Stimulated activated CD8-positive, alpha-beta memory T cell treated with anti-CD3 and anti-CD28 coated beads, Interleukin-15, amount 100 ng/mL, for 24 hours (primary cell): ENCODE measurements around the gene CRYBG2.
A peak's percentile ranks its signal among the peaks of the same experiment; 100 is the strongest.
"Not testable (repeated sequence)": the region's sequence is repeated elsewhere in the genome, so short reads cannot be mapped to it uniquely, and the experiment has no call there.

ENCODE experiments used
- DNase-seq: peaks from one replicate; pipeline ENCODE4 v3.0.0-alpha.2; 2020; ENCODE audit warnings: low read depth

CRYBG2 gene

DNA sequence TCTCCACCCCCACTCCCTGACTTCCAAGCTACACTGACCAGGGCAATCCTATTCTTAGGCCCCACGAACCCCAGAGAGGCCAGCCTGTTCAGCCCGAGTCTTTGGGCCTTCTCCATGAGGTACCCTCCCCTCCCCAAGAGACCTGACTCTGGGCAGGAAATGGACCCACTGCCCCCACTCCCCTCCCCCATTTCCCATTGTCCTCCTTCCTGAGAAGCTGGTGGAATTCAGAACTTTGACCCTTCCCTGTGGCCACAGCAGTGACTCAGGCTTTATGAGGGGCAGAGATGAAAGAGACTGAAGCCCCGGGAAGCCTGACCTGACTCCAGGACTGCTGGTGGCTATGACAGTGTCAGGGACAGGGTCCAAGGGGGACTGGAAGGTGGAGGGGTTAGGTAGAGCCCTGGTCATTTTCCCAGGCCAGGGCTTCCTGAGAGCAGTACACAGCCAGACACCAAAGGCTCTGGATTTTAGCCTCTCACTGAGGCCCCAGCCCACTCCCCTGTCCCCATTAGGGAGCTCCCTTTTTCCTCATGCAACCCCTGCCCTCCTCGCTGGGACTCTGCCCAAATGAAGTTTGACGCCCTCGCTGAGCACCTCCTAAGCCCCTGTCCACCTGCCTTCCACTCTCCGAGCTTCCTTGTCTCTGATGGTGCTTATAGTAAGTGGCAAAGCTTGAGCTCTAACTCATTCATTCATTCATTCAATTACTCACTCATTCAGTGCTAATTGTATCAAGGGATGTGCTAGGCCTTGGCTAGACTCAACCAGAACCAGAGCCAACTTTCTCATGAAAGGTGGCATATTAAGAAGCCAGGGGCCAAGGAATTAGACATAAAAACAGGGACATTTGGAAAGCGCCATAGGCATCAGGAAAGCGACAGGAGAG, 3.0 kb downstream of the CRYBG2 start:
- DNase-seq, result no peak

DNA sequence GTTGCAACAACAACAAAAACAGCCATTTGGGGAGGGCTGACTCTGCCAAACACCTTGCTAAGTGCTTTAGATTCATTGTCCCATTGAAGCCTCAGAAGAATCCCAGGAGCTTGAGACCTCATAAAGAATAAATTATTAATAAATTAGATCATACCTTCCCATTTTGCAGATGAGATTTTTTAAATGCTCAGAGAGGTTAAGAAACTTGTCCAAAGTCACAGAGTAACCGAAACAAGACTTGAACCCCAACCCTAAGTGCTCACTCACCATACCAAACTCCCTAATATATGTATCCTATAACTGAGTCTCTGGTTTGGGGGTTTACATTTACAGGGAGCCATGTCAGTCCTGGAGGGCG, 3.6 kb downstream of the CRYBG2 start:
- DNase-seq, result no peak

DNA sequence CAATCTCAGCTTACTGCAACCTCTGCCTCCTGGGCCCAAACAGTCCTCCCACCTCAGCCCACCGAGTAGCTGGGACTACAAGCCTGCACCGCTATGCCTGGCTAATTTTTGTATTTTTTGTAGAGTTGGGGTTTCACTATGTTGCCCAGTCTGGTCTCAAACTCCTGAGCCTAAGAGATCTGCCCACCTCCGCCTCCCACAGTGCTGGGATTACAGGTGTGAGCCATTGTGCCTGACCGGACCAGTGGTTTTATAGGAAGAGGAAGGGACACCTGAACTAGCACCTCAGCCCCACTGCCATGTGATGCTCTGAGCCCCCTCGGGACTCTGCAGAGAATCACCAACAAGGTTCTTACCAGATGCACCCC, 4.1 kb downstream of the CRYBG2 start:
- no peak for DNase-seq

DNA sequence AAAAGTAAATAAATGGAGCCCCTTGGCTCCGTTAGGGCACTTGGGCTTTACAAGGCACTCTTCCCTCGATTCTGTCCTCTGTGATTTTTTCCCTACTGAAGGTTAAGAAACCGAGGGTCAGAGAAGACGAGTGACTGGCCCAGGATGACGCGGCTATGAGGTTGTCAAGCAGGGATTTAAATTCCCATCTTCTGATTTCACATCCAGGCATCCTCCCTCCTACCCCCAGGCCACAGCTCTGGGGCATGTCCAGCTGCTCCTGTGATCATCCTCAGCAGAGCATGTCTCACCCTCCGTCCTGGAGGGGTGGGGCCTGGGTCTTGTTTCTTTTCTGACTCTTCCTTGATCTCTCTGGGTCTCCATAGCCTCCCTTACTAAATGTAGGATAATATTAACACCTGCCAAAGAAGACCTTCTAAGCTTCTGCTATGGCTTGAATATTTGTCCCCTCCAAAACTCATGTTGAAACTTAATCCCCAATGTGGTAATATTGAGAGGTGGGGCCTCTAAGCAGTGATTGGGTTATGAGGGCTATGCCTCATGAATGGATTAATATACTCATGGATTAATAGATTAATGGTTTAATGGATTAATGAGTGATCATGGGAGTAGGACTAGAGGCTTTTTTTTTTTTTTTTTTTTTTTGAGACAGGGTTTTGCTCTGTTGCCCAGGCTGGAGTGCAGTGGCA, 4.6 kb downstream of the CRYBG2 start:
- DNase-seq, result no peak

DNA sequence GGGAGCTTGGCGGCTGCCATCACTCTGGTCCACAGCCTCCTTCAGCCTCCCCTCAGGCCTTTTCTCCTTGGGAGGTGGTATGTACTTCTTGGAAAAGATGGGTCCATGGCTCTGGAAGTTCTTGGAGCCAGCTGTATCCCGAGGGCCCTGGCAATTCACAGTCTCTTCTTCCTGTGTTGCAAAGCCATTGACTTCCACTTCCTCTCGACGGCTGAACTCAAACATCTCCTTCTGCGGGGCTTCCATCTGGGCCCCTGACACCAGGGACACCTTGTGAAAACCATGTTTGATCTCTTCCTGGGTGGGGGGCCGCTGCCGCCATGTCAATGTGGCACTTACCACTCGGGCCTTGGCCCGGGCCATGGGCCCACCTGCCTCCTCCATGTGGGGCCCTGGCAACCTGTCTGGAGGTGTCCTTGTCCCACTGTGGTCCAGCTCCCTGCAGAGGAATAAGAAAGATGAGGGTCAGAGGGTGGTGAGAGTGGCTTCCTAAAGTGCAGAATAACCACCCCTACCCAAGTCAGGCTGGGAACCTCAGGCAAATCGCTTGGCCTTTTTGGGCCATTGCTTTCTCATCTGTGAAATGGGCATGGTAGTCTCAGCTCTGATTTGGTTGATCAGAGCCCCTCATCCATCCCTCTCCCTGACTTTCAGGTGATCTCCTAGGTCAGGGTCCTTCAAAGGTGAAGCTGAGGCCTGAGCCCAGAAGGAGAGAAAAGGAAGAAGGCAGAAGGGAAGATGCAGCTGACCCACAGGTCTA, 7.5 kb downstream of the CRYBG2 start:
- DNase-seq, result no peak

DNA sequence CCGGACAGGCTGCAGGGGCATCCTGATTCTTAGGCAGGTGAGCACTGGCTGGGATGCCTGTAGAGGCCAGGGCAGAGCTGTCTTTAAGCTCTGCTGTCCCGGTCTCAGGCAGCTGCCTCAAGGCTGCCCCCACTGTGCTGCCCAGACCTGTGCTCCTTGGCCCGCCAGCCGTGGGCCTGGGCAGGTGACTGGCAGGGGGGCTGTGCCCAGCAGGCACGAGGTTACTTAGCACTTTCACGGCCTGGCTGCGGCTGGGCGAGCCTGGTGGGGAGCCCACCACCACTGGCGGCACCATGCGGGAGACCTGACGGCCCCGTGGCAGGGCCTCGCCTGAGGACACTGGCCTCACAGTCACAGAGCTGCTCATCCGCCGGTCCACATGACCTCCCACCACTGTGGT, 8.2 kb downstream of the CRYBG2 start:
- no peak for DNase-seq

DNA sequence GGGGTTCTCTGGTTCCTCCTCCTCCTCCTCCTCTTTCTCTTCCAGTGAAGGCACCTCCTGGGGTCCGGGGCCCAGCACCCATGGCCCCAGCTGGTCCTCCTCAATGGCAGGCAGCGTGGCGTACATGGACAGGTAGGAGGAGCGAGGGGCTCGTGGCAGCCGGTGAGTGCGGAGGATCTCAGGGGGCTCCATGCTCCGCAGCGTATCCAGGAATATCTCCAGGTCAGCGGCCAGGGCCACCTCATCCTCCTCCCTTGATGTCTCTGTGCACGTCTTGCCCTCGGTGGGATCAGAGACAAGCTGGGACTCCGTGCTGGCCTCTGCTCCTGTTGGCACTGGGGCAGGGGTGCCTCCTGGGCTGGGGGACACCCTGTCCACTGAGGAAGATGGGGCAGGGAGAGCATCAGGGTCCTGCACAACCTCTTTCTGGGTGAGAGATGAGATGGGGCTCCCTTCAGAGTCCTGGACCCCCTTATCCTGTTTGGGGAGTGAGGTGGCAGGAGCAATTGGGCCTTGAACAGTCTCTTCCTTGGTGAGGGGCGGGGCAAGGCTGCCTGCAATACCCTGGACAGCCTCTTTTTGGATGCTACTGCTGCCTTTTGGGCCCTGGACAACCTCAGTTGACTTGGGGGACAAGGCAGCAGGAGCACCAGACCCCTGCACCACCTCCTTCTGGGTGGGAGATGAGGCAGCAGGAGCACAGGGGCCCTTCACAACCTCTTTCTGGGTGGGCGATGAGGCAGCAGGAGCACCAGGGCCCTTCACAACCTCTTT, 9.6 kb downstream of the CRYBG2 start:
- no peak for DNase-seq

DNA sequence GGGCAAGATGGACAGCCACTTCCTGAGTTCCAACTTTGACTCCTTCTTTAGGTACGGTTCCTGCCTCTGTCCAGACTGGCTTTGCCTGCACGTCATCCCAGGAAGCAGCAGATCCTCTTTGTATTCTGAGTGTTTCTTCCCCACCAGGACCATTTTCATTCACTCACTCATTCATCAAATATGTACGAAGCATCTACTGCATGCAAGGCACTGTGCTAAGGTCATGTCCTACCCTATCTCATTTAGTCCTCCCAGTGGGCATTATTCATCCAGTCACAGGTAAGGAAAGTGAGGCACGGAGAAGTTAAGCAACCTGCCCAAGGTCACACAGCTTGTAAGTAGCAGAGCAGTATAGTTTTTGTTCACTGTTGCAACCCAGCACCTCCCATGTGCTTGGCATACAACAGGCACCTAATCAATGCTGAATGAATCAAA, 13.9 kb downstream of the CRYBG2 start:
- no peak for DNase-seq

DNA sequence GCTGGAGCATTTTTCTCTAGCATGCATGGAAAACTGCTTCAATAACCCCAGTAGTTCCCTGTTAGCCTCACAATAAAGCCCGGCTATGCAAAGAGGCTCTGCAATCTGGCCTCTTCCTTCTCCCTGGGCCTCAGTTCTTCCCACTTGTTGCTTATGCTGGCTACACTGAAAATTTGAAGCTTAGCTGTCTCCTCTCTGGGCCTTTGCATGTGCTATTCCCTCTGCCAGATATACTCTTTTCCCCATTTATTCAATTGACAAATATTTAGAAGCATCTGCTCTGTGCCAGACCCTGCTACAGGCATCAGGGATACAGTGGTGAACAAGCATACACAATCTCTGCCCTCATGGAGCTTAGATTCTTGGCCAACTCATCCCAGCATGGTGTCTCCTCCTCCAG, 15.3 kb downstream of the CRYBG2 start:
- no peak for DNase-seq

DNA sequence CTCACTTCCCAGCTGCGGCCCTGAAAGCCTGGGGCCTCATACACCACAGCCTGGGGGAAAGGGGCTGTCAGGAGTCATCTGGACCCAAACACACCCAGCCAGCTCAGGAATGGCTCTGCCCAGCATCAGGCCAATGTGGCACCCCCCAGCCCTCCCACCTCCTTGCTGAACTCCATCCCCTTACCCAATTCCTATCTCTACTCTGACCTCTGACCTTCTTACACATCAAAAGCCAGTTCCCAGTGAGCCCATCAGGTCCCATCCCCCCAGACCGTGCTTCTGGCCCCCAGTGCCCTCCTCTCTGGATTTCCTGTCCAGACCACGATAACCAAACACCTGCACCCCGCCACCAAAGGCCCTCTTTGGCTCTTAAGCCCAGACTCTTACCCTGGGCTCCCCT, 16.3 kb downstream of the CRYBG2 start:
- no peak for DNase-seq

DNA sequence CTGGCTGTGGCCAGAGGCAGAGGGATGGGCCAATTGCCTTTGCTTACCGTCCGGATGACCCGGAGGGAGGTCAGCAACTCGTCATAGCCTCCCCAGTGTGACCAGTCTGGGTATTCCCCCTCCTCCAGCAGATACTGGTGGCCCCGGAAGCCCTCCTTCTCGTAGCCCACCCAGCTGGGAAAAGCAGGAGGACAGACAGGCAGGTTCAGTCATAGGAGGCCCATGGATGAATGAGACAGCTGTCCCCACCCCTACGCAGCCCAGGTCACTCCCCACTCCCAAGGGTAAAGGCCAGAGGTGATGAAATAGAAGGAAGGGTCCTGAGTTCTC, 16.8 kb downstream of the CRYBG2 start:
- no peak for DNase-seq

DNA sequence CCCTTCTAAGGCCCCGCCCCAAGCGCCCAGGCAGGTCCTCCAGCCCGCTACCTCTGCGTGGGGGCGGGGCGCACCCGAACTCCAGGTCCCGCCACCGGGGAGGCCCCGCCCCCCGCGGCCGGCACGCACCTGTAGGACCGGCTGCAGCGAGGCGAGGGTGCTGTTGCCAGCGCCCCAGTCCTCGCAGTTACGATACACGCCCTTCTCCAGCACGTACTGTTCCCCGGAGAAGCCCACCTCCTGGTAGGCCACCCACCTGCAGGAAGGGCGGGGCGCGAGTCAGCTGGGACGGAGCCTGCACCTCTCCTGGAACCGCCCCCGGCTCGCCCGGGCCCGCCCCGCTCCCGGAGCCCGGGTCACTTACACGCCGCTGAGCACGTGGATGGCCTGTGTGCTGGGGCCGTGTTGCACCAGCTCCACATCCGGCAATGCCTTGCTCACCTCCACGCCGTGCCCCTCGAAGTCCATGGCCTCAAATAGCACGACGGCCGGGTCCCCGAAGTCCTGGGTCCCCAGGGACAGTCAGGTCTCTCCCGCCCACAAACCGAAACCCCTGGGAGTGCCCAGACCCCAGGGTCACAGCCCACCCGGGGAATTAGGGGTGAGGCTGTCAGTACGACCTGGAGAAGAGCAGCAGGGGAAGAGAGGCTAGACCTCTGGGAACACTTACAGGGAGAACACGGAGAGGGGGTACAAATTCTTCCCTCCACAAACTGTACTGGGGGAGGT, 17.3 kb downstream of the CRYBG2 start:
- DNase-seq, result peak; percentile 67

DNA sequence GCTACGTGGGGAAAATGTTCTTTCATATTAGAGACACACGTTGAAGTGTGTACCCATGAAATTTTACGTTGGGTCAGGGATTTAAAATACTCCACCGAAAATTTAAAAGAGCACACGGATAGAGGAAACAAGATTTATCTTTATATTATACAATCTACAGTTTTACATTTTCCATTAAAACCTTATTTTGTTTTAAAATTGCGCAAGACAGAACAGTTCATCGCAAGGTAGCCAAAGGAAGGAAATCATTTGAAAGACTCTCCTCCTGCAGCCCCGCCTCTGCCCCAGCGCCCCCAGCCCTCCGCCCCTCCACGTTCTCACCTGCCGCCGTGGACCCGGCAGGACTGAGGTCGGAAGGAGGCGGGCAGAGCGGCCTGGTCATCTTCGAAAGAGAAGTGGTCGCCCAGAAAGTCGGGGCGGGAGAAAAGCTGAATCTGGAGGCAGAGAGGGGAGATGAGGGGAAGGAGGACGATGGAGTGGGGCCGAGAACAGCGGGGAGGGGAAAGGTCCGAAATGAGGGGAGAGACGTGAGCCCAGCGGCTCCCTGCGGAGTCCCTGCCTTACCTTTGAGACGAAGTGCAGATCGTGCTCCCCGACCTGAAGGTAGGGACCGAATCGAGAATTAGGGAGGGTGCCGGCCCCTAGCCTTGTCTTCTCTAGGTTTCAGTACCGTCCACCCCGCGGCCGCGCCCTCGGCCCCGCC, 18.0 kb downstream of the CRYBG2 start:
- DNase-seq, result no peak

DNA sequence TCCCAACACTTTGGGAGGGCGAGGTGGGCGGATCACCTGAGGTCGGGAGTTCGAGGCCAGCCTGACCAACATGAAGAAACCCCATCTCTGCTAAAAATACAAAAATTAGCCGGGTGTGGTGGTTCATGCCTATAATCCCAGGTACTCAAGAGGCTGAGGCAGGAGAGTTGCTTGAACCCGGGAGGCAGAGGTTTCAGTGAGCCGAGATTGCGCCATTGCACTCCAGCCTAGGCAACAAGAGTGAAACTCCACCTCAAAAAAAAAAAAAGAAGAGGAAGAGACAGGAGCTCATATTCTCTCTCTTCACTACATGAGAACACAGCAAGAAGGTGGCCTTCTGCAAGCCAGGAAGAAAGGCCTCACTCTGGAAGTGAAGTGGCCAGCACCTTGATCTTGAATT, 20.6 kb downstream of the CRYBG2 start:
- not testable (repeated sequence) for DNase-seq

DNA sequence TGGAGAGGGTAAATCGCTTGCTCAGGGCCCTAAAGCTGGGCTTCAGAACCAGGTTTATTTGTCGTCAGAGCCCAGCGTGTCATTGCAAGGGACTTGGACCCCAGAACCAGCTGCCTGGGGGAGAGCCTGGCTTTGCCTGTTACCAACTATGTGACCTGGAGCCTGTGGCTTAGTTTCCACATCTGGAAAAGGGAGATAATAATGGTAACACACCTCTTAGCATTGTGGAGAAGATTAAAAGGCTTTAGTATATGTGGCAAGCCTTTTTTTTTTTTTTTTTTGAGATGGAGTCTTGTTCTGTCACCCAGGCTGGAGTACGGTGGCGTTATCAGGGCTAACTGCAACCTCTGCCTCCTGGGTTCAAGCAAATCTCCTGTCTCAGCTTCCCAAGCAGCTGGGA, 23.7 kb downstream of the CRYBG2 start:
- DNase-seq, result no peak

DNA sequence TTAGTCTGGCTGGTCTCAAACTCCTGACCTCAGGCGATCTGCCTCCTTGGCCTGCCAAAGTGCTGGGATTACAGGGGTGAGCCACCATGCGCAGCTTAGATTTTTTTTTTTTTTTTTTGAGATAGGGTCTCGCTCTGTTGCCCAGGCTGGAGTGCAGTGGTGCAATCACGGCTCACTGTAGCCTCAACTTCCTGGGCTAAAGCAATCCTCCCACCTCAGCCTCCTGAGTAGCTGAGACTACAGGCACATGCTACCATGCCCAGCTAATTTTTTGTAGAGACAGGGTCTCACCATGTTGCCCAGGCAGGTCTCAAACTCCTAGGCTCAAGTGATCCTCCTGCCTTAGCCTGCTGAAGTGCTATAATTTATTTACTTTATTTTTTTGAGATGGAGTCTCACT, 24.6 kb downstream of the CRYBG2 start:
- DNase-seq, result not testable (repeated sequence)

DNA sequence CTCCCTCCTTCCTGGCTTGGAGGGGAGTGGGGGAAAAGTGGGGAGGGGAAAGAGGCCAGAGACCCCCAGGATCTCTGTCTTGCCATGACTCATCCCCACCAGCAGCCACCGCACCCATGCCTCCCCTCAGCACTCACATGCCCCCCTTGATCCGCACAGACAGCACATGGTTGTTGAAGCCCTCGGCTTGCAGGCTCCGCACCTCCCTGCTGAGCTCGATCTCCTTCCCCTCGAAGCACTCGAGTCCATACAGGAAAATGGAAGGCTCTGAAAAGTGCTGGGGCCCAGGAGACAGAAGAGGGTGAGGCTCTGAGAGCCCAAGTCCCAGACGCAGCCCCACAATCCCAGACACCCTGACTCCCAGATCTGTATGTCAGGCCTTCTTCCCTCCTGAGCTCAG, 25.3 kb downstream of the CRYBG2 start:
- DNase-seq, result no peak

DNA sequence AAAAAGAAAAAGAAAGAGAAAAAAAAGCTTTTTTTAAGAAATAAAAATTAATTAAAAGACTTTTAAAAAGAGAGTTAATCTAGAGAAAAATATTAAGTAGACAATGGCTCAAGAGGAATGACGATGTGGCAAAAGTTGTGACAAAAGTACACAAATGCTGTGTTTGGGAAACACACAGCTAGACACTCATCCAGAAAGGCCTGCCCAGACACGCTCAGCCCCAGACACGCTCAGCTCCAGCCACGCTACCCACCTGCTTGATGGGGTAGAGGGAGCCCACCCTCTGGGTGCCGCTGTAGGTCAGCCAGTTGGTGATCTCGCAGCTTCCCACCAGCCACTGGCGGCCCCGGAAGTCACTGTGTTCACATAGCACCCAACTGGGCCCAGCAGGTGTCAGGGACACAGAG, 26.0 kb downstream of the CRYBG2 start:
- DNase-seq, result no peak

DNA sequence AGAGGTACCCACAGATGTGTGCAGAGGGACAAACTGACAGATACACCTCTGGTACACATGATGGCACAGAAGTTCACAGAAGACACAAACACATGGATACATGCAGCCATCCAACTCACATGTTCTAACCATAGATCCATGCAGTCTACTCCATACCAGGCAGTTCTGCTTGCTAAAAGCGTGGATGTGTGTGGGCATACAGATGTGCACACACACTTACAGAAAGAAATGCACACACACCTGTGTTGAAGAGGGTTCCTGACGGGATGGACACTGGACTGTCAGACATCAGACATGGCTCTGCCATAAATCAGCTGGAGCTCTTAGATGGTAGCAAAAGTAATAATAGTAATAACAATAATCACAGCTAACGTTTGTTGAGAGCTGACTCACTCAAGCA, 29.4 kb downstream of the CRYBG2 start:
- no peak for DNase-seq

DNA sequence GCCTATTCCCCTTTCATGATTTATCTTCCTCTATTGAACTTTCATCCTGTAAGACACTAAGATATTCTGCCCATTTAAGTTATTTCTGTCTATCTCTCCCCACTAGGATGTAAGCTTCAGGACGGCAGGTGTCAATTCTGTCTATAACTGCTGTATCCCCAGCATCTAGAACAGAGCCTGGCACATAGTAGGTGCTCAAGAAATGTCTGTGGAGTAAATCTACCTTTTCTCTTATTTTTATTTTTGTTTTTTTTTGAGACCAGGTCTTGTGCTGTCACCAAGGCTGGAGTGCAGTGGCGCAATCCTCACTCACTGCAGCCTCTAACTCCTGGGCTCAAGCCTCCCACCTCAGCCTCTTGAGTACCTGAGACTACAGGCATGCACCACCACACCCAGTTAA, 30.5 kb downstream of the CRYBG2 start:
- no peak for DNase-seq

DNA sequence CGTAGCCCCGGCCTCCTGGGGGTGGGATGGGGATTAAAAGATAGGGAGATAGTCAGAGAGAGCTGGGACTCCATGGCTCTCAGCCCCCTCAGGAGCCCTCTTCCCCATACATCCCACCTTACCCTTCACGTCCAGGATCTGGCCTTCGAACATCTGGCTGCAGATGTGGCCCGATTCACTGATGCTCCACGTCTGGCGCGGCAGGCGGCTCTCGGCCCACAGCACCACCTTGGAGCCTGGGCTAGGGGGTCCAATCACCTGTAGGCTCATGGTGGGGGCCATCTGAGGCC, 31.9 kb downstream of the CRYBG2 start:
- DNase-seq, result no peak
